HEK293 (cell line): ENCODE data around the gene CHCHD6.

Experiments used
- CTCF ChIP-seq: fragments of 450-650 bp; formaldehyde crosslinking; IDR thresholded peaks from 2 replicates; pipeline ENCODE4 v1.5.1; 2016; ENCODE audit warnings: missing biosample characterization, missing genetic modification characterization
- HOXC10 ChIP-seq: sonication (generic); formaldehyde crosslinking; IDR thresholded peaks from 2 replicates; pipeline ENCODE4 v1.8.1; 2023; ENCODE audit warnings: mild to moderate bottlenecking, missing genetic modification reagents
- SP3 ChIP-seq: fragments of 450-650 bp; formaldehyde crosslinking; IDR thresholded peaks from 2 replicates; pipeline ENCODE4 v1.5.1; 2016; ENCODE audit warnings: missing biosample characterization, missing genetic modification characterization
- TRIM28 ChIP-seq: IDR thresholded peaks from 2 replicates; pipeline ENCODE4 v1.6.1; 2011; ENCODE audit warnings: low read length, control low read depth, borderline replicate concordance
- ZEB2 ChIP-seq: fragments of 450-650 bp; formaldehyde crosslinking; IDR thresholded peaks from 2 replicates; pipeline ENCODE4 v1.5.1; 2016; ENCODE audit warnings: missing biosample characterization, missing genetic modification characterization
- ZNF138 ChIP-seq: fragments of 450-650 bp; formaldehyde crosslinking; IDR thresholded peaks from 2 replicates; pipeline ENCODE4 v1.5.1; 2016; ENCODE audit warnings: missing biosample characterization, missing genetic modification characterization, borderline replicate concordance
- ZNF248 ChIP-seq: fragments of 450-650 bp; formaldehyde crosslinking; IDR thresholded peaks from 2 replicates; pipeline ENCODE4 v1.5.1; 2017; ENCODE audit warnings: missing biosample characterization, missing genetic modification characterization
- ZNF324 ChIP-seq: fragments of 450-650 bp; formaldehyde crosslinking; IDR thresholded peaks from 2 replicates; pipeline ENCODE4 v1.5.1; 2016; ENCODE audit warnings: missing biosample characterization, missing genetic modification characterization
- ZNF354C ChIP-seq: fragments of 450-650 bp; formaldehyde crosslinking; IDR thresholded peaks from 2 replicates; pipeline ENCODE4 v1.5.1; 2016; ENCODE audit warnings: missing biosample characterization, missing genetic modification characterization, low read depth, borderline replicate concordance
- ZNF362 ChIP-seq: fragments of 450-650 bp; formaldehyde crosslinking; IDR thresholded peaks from 2 replicates; pipeline ENCODE4 v1.5.1; 2016; ENCODE audit warnings: missing biosample characterization, missing genetic modification characterization
- ZNF510 ChIP-seq: fragments of 450-650 bp; formaldehyde crosslinking; IDR thresholded peaks from 2 replicates; pipeline ENCODE4 v1.5.1; 2018; ENCODE audit warnings: mild to moderate bottlenecking, missing genetic modification characterization, missing biosample characterization; ENCODE audit not compliant: insufficient replicate concordance
- ZNF660 ChIP-seq: fragments of 450-650 bp; IDR thresholded peaks from 2 replicates; pipeline ENCODE4 v1.5.1; 2018; ENCODE audit warnings: missing biosample characterization, mild to moderate bottlenecking, missing genetic modification characterization
- ZSCAN18 ChIP-seq: fragments of 450-650 bp; formaldehyde crosslinking; IDR thresholded peaks from 2 replicates; pipeline ENCODE4 v1.5.1; 2016; ENCODE audit warnings: missing biosample characterization, missing genetic modification characterization

- TF ChIP-seq CTCF (tag by site-specific recombination) = no peak
- no peak for TF ChIP-seq ZNF324 (tag by site-specific recombination)
- TF ChIP-seq ZNF354C (tag by site-specific recombination) = no peak
- no peak for TF ChIP-seq ZNF362
- no peak for TF ChIP-seq ZNF248 (tag by site-specific recombination)
- no peak for TF ChIP-seq TRIM28
- TF ChIP-seq SP3 (tag by site-specific recombination) = no peak
- no peak for TF ChIP-seq ZEB2 (tag by site-specific recombination)
- no peak for TF ChIP-seq ZSCAN18 (tag by site-specific recombination)
- no peak for TF ChIP-seq ZNF138
- TF ChIP-seq ZNF510 (tag by site-specific recombination) = no peak
- TF ChIP-seq ZNF660 (tag by site-specific recombination) = no peak
- no peak for TF ChIP-seq HOXC10
These were observed 18.5 kb upstream of the CHCHD6 start for GRCh38 chr3:126685493-126685892.
